Measurements from ENCODE around the gene ATP10A.

The ATP10A gene

GRCh38 chr15:25717457-25718168, 145.5 kb downstream of the ATP10A start:
- ATAC-seq (no peak), DNase-seq (no peak)

DNA sequence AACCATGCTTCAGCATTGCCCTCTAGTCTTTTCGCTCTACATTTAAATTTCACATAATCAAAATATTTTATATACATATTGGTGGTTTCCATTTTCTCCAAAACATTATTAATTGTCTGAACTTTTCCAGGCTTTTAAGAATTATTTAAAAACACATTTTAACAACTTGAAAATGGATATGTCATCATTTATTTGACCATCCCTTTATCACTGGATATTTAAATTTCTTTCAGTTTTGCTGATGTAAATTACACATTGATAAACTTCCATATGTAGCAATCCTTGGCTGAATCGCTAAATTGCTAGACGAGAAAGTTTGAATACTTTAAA, 146.0 kb downstream of the ATP10A start:
- no peak for DNase-seq
- ATAC-seq, result no peak

- ATAC-seq (no peak), DNase-seq (no peak)
Observed at GRCh38 chr15:25716414-25717126, 146.6 kb downstream of the ATP10A start.

DNA sequence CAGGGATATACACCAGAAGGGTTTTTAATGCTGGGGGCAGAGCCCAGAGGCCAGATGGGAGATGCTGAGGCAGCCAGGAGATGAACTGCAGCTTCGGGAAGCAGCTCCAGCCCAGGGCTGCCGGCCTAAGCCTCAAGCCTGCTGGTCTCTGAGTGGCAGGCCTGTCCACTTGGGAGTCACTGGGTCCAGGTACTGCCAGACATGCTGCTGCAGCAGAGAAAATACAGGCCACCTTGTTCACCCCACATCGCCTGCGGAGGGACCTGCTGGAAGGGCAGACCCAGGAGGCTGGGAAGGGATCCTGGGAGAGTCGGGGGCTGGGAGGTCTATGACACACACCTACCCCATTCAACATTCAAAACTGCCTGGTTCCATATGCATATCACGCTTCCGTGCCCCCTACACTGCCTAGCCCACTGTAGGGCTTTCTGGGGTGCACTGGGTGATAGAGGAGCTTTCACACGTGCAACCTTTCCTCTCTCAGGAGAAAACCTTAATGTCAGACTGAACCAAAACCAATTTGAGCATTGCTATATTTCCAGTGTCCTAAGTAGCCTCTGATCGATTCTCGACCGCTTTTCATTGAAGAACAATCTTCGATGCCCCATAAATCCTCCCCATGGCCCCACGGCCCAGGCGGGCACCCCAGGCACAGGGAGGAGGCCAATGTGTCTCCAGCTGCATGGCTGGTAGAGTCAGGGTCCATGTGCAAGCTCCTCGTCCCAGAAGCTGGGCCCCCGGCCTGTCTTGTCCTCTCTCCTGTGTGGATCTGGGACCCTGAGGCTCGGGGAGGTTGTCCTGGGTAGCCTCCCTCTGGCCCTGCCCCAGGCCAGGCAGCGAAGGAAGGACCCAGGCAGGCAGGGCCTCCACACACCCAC, 147.4 kb downstream of the ATP10A start:
- no peak for ATAC-seq

GRCh38 chr15:25714538-25714840, 148.6 kb downstream of the ATP10A start:
- no peak for DNase-seq
- no peak for ATAC-seq

More for the DNA sequence above, 147.4 kb downstream of the ATP10A start:
- DNase-seq, result no peak

DNA sequence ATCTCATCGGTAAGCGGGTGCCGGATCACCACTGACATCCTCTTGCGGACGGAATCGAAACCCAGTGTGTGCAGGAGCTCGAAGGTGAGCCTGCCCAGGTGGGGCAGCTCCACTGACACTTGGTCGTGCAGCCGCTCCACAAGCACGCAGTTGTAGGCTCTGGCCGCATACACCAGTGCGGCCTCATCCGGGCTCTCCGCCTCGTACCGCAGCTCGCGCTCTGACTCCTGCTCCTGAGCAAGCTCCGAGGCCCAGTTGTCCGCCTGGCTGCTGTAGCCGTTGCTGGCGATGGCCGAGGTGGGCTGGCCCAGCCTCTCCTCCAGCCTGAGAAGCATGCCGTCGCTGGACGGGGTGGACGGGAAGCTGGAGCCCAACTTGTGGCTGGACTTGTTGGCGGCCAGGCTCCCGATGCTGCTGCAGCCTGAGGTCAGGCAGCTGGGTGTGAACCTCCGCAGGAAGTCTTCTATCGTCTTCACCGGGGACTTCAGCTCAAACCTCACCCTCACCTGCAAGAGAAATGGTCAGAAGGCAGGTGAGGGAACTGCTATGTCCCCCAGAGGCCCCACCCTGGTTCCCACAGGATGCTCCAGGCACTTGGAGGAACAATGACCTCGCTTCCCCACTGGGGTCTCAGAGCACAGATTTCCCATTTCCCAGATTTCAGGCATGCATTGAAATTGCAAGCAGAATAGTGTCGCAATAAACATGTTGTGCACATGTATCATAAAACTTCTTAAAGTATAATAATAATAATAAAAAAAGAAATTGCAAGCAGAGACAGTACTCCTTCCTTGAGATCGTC, 149.2 kb downstream of the ATP10A start:
- ATAC-seq (no peak), DNase-seq (no peak)

DNA sequence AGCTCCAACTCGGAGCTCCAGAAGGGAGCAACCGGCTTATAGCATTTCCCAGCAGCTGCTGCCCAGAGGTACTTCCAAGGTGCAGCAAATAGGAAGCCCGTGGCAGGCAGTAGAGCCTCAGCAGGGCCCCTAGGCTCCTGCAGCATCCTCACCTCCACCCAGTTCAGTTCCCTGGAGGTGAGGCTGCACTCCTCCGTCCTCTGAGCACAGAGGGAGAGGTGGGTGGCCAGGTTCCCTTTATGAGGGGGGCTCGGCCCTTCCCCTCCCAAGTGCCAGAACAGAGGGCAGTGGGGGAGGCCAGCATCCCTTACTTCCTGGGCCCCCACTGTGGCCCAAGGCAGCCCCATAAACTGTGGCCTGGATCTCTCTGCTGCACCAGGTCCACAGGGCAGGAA, 150.2 kb downstream of the ATP10A start:
- DNase-seq (no peak), ATAC-seq (no peak)

DNA sequence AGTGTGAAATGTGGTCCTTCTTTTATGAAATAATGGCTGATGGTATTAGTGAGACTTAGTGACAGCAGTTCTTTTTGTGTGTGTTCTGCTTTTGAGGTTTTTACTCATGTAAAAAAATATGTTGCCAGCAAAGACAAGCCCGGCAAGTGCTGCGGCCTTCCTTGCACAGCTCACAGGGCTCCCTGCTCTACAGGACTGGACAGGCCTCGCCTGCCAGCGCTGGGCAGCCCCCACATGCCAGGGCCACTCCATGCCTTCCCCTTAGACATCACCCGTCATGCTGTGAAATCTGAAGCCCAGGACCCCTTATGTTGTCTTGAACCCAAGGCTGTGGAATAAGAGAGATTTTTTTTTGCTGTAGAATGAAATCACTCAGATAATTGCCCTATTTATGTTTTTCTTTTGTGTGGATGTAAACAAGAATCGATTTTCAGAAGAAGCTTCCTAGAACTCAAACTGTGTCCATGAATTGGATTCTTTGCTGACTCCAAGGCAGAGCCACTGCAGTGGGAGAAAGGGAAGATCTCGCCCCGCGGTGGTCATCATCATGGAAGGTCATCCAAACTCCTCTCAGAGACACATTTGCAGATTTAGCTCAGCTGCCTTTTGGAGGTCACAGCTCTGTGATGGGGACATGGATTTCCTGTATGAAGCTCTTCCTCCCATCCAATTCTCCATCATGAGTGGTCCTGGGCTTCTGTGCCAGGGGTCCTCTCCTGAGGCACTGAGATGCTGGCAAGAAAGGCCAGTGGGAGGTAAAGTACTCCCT, 150.8 kb downstream of the ATP10A start:
- no peak for DNase-seq
- no peak for ATAC-seq

- no peak for ATAC-seq
- no peak for DNase-seq
Observed at GRCh38 chr15:25711691-25712090, 151.4 kb downstream of the ATP10A start.

GRCh38 chr15:25711164-25711563, 152.0 kb downstream of the ATP10A start:
- DNase-seq (no peak), ATAC-seq (no peak)

- DNase-seq (peak; percentile 60), ATAC-seq (peak; percentile 74)
Observed at GRCh38 chr15:25710184-25710583, 152.9 kb downstream of the ATP10A start.

DNA sequence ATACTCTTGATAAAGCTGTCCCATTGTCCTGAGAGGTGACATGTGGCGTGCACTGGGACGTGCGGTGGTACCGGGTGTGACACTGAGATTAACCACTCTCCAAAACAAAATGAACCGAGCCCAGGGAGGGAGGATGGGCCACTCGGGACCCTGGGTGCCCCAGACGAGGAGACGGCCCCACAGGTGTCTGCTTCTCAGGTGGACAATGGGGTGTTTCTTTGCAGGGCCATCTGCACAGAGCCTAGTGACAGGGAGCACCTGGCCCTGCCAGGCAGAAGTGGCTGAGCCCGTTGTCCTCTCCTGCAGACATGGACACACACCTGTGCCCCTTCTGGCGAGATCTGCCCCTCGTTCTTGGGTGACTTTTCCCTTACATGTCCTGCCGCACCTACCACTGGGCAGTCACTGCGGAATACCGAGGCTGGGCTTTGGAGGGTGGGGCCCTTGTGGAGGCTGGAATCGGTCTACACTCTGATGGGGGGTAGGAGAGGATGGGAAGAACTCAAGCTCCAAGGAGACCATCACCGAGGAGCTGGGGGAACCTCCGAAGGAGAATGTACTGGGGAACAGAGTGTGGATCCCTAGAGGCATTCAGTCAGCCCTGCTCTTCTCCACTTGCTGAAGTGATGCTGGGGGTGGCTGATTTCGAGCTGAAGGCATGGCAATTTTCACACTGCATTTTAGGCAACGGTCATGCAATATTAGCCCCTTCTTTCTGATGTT, 153.5 kb downstream of the ATP10A start:
- DNase-seq, result no peak
- no peak for ATAC-seq

DNA sequence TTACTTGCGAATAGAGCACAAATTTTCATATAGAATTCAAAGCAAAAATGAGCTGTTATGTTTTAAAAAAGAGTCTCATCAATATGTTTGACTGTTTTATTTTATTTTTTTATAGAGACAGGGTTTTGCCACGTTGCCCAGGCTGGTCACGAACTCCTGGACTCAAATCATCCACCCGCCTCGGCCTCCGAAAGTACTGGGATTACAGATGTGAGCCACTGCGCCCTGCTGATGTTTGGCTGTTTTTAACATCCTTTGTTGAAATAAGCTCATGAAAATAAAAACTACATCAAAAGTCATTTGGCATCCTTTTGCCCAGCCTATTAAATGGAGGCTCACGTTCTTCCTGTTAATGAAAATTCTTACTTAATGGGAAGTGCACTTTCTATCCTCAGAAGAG, 154.7 kb downstream of the ATP10A start:
- DNase-seq (no peak), ATAC-seq (no peak)

- ATAC-seq (no peak), DNase-seq (no peak)
Observed at GRCh38 chr15:25707656-25708365, 155.3 kb downstream of the ATP10A start.

- no peak for ATAC-seq
Observed at GRCh38 chr15:25706176-25706955, 156.8 kb downstream of the ATP10A start.

GRCh38 chr15:25705433-25706115, 157.6 kb downstream of the ATP10A start:
- DNase-seq (no peak), ATAC-seq (no peak)

More at GRCh38 chr15:25706176-25706955, 156.8 kb downstream of the ATP10A start:
- no peak for DNase-seq

DNA sequence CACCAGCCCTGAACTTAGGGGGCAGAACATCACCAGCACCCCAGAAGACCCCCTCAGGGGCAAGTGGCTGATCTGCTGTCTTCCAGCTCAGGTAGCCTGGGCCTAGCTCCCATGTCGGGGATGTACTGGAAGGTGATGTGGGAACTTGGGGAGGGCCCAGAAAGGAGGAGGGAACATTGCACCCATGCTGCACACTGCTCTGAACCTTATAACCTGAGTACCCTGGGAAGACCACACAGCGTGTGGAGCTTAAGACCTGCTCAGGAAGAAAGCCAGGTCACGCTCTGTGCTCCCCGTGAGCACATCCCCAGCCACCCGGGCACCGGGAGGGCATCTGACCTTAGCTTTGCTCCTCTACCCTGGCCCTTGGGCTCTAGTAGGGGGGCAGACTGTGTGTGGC, 159.4 kb downstream of the ATP10A start:
- DNase-seq, result no peak
- ATAC-seq, result peak; percentile 26

GRCh38 chr15:25701721-25702465, 161.2 kb downstream of the ATP10A start:
- DNase-seq (no peak), ATAC-seq (no peak)
